ENCODE measurements around the gene TEX35.

TEX35 gene

GRCh38 chr1:178512566-178513277, at the start of gene TEX35:
Gene TEX35, plus strand, starts transcription at chr1:178513109. Its CDS starts 80 bp downstream, at chr1:178513189.
- Histone ChIP-seq H3K27me3 (ENCODE audit: insufficient read depth, low read depth, severe bottlenecking) (no peaks in the 10 kb centered on the region), H3K9me3 (ENCODE audit: severe bottlenecking) (no peaks in the 10 kb centered on the region), H3K27ac (no peak within 1 kb of the TSS), H3K36me3 (no peaks in the 10 kb centered on the region), H3K4me3 (ENCODE audit: low read depth, low read length) (no peak within 1 kb of the TSS)
- TF ChIP-seq, protein P1, sequence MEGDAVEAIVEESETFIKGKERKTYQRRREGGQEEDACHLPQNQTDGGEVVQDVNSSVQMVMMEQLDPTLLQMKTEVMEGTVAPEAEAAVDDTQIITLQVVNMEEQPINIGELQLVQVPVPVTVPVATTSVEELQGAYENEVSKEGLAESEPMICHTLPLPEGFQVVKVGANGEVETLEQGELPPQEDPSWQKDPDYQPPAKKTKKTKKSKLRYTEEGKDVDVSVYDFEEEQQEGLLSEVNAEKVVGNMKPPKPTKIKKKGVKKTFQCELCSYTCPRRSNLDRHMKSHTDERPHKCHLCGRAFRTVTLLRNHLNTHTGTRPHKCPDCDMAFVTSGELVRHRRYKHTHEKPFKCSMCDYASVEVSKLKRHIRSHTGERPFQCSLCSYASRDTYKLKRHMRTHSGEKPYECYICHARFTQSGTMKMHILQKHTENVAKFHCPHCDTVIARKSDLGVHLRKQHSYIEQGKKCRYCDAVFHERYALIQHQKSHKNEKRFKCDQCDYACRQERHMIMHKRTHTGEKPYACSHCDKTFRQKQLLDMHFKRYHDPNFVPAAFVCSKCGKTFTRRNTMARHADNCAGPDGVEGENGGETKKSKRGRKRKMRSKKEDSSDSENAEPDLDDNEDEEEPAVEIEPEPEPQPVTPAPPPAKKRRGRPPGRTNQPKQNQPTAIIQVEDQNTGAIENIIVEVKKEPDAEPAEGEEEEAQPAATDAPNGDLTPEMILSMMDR (IDR thresholded peaks at IDR 0.05; ENCODE audit: low read depth, low read length): no peak
- no peak for DNase-seq

- Histone ChIP-seq H3K27ac (no peak overlapping the region), H3K9me3 (ENCODE audit: severe bottlenecking) (no peaks in the 10 kb centered on the region), H3K27me3 (ENCODE audit: insufficient read depth, low read depth, severe bottlenecking) (no peaks in the 10 kb centered on the region), H3K4me3 (ENCODE audit: low read depth, low read length) (no peak overlapping the region), H3K36me3 (peaks cover 22% of the 10 kb centered on the region)
- TF ChIP-seq, protein P1 (IDR thresholded peaks at IDR 0.05; ENCODE audit: low read depth, low read length): no peak
- no peak for DNase-seq
Measured at GRCh38 chr1:178464141-178464540, 48.8 kb upstream of the TEX35 start.

DNA sequence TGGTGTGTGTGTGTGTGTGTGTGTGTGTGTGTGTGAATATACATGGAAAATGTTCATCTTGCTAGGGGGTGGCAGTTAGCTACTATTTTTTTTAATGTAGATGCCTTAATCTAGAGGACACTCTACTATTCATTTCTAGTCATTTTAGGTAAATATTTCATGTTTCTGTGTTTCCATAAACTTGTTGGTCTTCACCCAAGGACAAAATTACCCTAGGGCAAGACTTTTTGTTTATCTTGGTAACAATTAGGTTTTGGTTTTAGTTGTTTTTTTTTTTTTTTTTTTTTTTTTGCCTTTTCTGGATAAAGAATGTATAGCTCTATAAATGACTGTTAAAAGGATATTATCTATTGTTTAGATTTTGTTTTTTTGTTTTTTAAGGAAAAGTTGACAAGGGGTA, 48.3 kb upstream of the TEX35 start:
- Histone ChIP-seq H3K27ac (no peak overlapping the region), H3K36me3 (peaks cover 22% of the 10 kb centered on the region), H3K27me3 (ENCODE audit: insufficient read depth, low read depth, severe bottlenecking) (no peaks in the 10 kb centered on the region), H3K9me3 (ENCODE audit: severe bottlenecking) (no peaks in the 10 kb centered on the region), H3K4me3 (ENCODE audit: low read depth, low read length) (no peak overlapping the region)
- TF ChIP-seq, protein P1 (IDR thresholded peaks at IDR 0.05; ENCODE audit: low read depth, low read length): no peak
- no peak for DNase-seq

GRCh38 chr1:178465011-178465410, 47.9 kb upstream of the TEX35 start:
- H3K36me3 ChIP-seq: peaks cover 22% of the 10 kb centered on the region
- no peak for DNase-seq
- TF ChIP-seq, protein P1 (IDR thresholded peaks at IDR 0.05; ENCODE audit: low read depth, low read length): no peak

GRCh38 chr1:178467837-178468236, 45.1 kb upstream of the TEX35 start:
- no peaks in the 10 kb centered on the region for H3K27me3 ChIP-seq (ENCODE audit: insufficient read depth, low read depth, severe bottlenecking)
- no peak overlapping the region for H3K27ac ChIP-seq
- H3K4me3 ChIP-seq (ENCODE audit: low read depth, low read length): no peak overlapping the region
- peaks cover 22% of the 10 kb centered on the region for H3K36me3 ChIP-seq
- TF ChIP-seq, protein P1 (IDR thresholded peaks at IDR 0.05; ENCODE audit: low read depth, low read length): no peak
- no peak for DNase-seq
- no peaks in the 10 kb centered on the region for H3K9me3 ChIP-seq (ENCODE audit: severe bottlenecking)

More at GRCh38 chr1:178465011-178465410, 47.9 kb upstream of the TEX35 start:
- no peaks in the 10 kb centered on the region for H3K27me3 ChIP-seq (ENCODE audit: insufficient read depth, low read depth, severe bottlenecking)
- H3K9me3 ChIP-seq (ENCODE audit: severe bottlenecking): no peaks in the 10 kb centered on the region
- no peak overlapping the region for H3K4me3 ChIP-seq (ENCODE audit: low read depth, low read length)
- H3K27ac ChIP-seq: no peak overlapping the region

Data from WERI-Rb-1 (cell line).